ENCODE data around the gene SLC44A5. TPM values are rescaled to one million over a fixed set of nuclear protein-coding genes. Genes with fewer than 3 reads are reported as not detected.

The SLC44A5 gene
- total RNA-seq, 1 experiment from 2014 or later = 0.80 TPM

DNA sequence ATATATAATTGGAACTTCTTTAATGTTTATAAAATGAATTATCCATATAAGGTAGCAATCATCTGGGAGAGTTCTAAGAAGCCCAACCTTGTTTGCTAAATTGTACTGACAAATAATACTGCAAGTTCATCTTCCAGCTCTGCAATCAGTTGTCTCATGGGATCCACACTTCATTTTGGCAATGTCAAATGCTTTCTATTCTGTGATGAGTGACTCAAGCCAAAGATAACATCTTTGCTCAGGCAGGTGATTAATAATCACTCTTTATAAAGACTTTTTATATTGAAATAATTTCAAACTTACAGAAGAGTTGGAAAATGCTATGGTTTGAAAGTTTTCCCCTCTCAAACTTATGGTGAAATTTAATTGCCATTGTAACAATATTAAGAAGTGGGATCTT, 67.2 kb downstream of the SLC44A5 start:
- intact Hi-C loops (cut with micrococcal nuclease; ENCODE audit: unreplicated experiment) = no loop called here
- Histone ChIP-seq H3K4me3 (ENCODE audit: low read depth, low read length, poor library complexity, severe bottlenecking) (no peak overlapping the region), H3K36me3 (ENCODE audit: insufficient read depth, low read length, poor library complexity, severe bottlenecking) (no peaks in the 10 kb centered on the region), H3K4me1 (ENCODE audit: insufficient read depth, low read length, poor library complexity, severe bottlenecking) (no peaks in the 10 kb centered on the region), H3K9me3 (ENCODE audit: low read depth, low read length, poor library complexity, severe bottlenecking) (no peaks in the 10 kb centered on the region), H3K27me3 (replicated peaks; ENCODE audit: insufficient read depth, low read depth, low read length, poor library complexity) (no peaks in the 10 kb centered on the region), H3K27ac (ENCODE audit: low read depth, low read length, poor library complexity, severe bottlenecking) (no peak overlapping the region)
- no peak for TF ChIP-seq EZH2 (IDR thresholded peaks at IDR 0.05; ENCODE audit: borderline replicate concordance, low read depth, low read length, poor library complexity, severe bottlenecking)
- TF ChIP-seq, protein P1, sequence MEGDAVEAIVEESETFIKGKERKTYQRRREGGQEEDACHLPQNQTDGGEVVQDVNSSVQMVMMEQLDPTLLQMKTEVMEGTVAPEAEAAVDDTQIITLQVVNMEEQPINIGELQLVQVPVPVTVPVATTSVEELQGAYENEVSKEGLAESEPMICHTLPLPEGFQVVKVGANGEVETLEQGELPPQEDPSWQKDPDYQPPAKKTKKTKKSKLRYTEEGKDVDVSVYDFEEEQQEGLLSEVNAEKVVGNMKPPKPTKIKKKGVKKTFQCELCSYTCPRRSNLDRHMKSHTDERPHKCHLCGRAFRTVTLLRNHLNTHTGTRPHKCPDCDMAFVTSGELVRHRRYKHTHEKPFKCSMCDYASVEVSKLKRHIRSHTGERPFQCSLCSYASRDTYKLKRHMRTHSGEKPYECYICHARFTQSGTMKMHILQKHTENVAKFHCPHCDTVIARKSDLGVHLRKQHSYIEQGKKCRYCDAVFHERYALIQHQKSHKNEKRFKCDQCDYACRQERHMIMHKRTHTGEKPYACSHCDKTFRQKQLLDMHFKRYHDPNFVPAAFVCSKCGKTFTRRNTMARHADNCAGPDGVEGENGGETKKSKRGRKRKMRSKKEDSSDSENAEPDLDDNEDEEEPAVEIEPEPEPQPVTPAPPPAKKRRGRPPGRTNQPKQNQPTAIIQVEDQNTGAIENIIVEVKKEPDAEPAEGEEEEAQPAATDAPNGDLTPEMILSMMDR (conservative IDR thresholded peaks at IDR 0.05; ENCODE audit: low read depth, low read length) = no peak
- no peak for DNase-seq (ENCODE audit: low spot score)
- ChIA-PET CTCF (no interaction called here), POLR2A (ENCODE audit: low non-redundant PET) (no interaction called here)
- no TSS peak for BruUV-seq (replicated peaks)

DNA sequence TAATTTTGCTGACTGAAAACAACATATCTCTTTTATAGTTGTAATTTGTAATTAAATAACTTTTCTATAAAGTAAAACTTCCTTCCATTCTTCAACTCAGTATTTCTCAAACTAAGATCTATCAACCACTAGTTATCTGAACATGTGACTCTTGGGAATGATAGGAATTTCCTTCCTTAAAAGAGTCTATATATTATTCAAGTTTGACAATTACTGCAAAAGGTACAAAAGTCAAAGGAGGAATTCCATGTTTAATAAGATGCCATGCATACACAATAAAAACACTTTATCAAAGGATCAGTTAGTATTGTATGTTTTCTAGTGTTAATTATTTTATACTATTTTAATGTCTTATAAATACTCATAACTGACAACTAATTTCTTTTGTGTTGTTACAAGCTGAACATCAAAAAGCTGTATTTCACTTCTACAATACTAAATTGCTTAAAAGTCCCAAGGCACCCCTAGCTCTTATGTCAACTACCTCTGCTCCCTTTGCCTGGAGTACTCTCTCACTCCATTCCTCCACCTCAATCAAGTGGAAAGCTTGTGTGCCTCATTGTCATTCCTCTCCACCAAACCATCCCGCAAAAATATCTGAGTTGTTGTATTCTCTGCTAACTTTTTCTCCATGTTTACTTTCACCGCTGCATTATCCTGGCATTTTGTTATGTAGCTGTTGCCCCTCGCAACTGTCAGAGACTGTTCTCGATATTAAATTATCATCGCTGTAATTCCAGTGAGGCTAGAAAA, 67.9 kb downstream of the SLC44A5 start:
- Histone ChIP-seq H3K4me3 (ENCODE audit: low read depth, low read length, poor library complexity, severe bottlenecking) (no peak overlapping the region), H3K27me3 (replicated peaks; ENCODE audit: insufficient read depth, low read depth, low read length, poor library complexity) (no peaks in the 10 kb centered on the region), H3K27ac (ENCODE audit: low read depth, low read length, poor library complexity, severe bottlenecking) (no peak overlapping the region), H3K9me3 (ENCODE audit: low read depth, low read length, poor library complexity, severe bottlenecking) (no peaks in the 10 kb centered on the region), H3K4me1 (ENCODE audit: insufficient read depth, low read length, poor library complexity, severe bottlenecking) (no peaks in the 10 kb centered on the region), H3K36me3 (ENCODE audit: insufficient read depth, low read length, poor library complexity, severe bottlenecking) (no peaks in the 10 kb centered on the region)
- CTCF ChIA-PET = no interaction called here
- BruUV-seq (replicated peaks) = no TSS peak
- TF ChIP-seq EZH2 (IDR thresholded peaks at IDR 0.05; ENCODE audit: borderline replicate concordance, low read depth, low read length, poor library complexity, severe bottlenecking) = no peak
- TF ChIP-seq, protein P1 (conservative IDR thresholded peaks at IDR 0.05; ENCODE audit: low read depth, low read length) = no peak
- DNase-seq (ENCODE audit: low spot score) = peak; percentile 5
- intact Hi-C loops (cut with micrococcal nuclease; ENCODE audit: unreplicated experiment) = no loop called here
- POLR2A ChIA-PET (ENCODE audit: low non-redundant PET) = no interaction called here

DNA sequence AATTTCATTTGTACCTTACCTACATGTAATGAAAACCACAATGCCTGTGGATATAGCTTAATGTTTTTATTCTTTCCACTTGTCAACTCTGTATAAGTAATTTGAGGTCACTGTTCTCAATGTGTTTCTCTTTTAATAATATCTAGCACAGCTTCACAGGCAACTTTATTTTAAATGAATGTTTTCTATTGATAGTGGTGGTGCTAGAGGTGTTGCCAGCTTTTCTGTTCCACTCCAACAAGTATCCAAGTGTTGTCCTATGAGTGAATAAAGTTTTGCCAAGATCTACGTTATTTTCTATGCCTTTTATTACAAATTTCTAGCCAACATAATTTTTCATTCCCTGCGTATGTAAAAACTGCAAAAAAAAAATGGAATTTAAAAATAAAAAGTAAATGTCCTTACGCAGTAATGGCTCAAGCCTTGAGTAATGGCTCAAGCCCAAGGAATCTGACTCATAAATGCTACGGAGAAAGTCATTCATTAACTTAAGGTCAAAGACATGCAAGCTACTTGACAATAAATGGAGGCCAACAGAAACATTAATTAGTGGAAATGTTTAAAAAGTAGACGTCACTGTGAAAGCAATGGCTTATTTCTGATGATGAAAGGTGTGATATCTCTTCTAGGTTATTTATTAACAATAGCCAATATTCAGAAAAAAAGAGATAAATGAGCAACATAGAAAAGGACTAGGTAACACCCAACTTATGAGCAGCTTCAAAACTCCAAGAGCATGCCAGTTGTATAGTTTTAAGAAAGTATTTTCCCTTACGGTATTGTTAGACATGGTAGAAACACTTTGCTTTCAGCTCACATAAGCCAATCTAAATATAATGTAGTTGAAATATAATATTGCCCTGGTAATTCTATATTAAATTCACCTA, 71.4 kb downstream of the SLC44A5 start:
- TF ChIP-seq, protein P1 (conservative IDR thresholded peaks at IDR 0.05; ENCODE audit: low read depth, low read length) = no peak
- TF ChIP-seq EZH2 (IDR thresholded peaks at IDR 0.05; ENCODE audit: borderline replicate concordance, low read depth, low read length, poor library complexity, severe bottlenecking) = no peak
- CTCF ChIA-PET = no interaction called here
- no peak overlapping the region for H3K27ac ChIP-seq (ENCODE audit: low read depth, low read length, poor library complexity, severe bottlenecking)
- no TSS peak for BruUV-seq (replicated peaks)
- no peaks in the 10 kb centered on the region for H3K36me3 ChIP-seq (ENCODE audit: insufficient read depth, low read length, poor library complexity, severe bottlenecking)
- POLR2A ChIA-PET (ENCODE audit: low non-redundant PET) = interaction anchor here (0.6 kb wide), 1 partner anchor 76 kb away, joined by 4 read pairs; no protein-coding TSS in a partner anchor
- no peaks in the 10 kb centered on the region for H3K4me1 ChIP-seq (ENCODE audit: insufficient read depth, low read length, poor library complexity, severe bottlenecking)
- no peak overlapping the region for H3K4me3 ChIP-seq (ENCODE audit: low read depth, low read length, poor library complexity, severe bottlenecking)
- DNase-seq (ENCODE audit: low spot score) = no peak
- no peaks in the 10 kb centered on the region for H3K27me3 ChIP-seq (replicated peaks; ENCODE audit: insufficient read depth, low read depth, low read length, poor library complexity)
- no peaks in the 10 kb centered on the region for H3K9me3 ChIP-seq (ENCODE audit: low read depth, low read length, poor library complexity, severe bottlenecking)
- intact Hi-C loops (cut with micrococcal nuclease; ENCODE audit: unreplicated experiment) = no loop called here
